Bronchial epithelial cell (primary cell): Measurements from ENCODE around the gene MAP7. TPM values are rescaled to one million over a fixed set of nuclear protein-coding genes. Genes with fewer than 3 reads are reported as not detected.

Experiments
- DNase-seq: peaks from one replicate; pipeline ENCODE4 v3.0.0-alpha.2; 2010; ENCODE audit warnings: low read depth
- FAIRE-seq: peaks from 2 replicates; lab custom pipeline; 2011; peaks lifted over from hg19 to GRCh38; lab: Jason Lieb, UNC
- H3K27me3 ChIP-seq: 2 replicates; pipeline ENCODE4 v1.5.1; 2011; ENCODE audit warnings: low read length; ENCODE audit not compliant: control insufficient read depth, insufficient read depth
- H3K36me3 ChIP-seq: 2 replicates; pipeline ENCODE4 v1.5.1; 2011; ENCODE audit warnings: low read length; ENCODE audit not compliant: control insufficient read depth, insufficient read depth
- H3K4me3 ChIP-seq: 2 replicates; pipeline ENCODE4 v1.5.1; 2011; ENCODE audit warnings: mild to moderate bottlenecking, low read depth, low read length, control low read depth
- total RNA-seq: library from RNA; depleted of rRNA; stranded (reverse); fragments of >200 nt; gene quantifications from 2 replicates; pipeline ENCODE4 v1.2.1, GENCODE V29; 2014
- TF ChIP-seq, protein P1 (sequence below): IDR thresholded peaks from 2 replicates; pipeline ENCODE4 v1.5.1; 2011; ENCODE audit warnings: mild to moderate bottlenecking, moderate library complexity, low read length, control low read depth, inconsistent platforms; ENCODE audit not compliant: insufficient read depth, severe bottlenecking

MAP7 gene
- total RNA-seq, 1 donor from 2014 or later, result 30.8 TPM

DNA sequence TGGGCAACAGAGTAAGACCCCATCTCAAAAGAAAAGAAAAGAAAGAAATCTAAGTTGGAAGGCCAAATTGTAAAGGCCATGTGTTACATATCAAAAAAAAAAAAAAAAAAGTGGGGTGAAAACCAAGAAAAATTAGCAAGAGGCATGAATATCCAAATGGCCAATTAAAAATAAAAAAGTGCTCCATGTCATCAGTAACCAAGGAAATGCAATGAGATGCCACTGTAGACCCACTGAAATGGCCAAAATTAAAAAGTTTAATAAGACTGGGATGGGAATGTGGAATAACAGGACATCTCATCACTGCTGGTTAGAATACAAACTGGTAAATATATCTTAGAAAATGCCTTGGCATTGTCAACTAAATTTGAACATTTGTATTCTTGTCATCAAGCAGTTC is 230.5 kb downstream of the MAP7 start:
- H3K36me3 ChIP-seq, result no peaks in the 10 kb centered on the region
- TF ChIP-seq, protein P1, sequence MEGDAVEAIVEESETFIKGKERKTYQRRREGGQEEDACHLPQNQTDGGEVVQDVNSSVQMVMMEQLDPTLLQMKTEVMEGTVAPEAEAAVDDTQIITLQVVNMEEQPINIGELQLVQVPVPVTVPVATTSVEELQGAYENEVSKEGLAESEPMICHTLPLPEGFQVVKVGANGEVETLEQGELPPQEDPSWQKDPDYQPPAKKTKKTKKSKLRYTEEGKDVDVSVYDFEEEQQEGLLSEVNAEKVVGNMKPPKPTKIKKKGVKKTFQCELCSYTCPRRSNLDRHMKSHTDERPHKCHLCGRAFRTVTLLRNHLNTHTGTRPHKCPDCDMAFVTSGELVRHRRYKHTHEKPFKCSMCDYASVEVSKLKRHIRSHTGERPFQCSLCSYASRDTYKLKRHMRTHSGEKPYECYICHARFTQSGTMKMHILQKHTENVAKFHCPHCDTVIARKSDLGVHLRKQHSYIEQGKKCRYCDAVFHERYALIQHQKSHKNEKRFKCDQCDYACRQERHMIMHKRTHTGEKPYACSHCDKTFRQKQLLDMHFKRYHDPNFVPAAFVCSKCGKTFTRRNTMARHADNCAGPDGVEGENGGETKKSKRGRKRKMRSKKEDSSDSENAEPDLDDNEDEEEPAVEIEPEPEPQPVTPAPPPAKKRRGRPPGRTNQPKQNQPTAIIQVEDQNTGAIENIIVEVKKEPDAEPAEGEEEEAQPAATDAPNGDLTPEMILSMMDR, result no peak

GRCh38 chr6:136318676-136319075 is 231.5 kb downstream of the MAP7 start:
- DNase-seq (no peak), FAIRE-seq (no peak)
- Histone ChIP-seq H3K36me3 (no peaks in the 10 kb centered on the region), H3K27me3 (no peaks in the 10 kb centered on the region), H3K4me3 (no peak overlapping the region)
- TF ChIP-seq, protein P1, result no peak

More for the DNA sequence above, 230.5 kb downstream of the MAP7 start:
- H3K4me3 ChIP-seq, result no peak overlapping the region
- FAIRE-seq (no peak), DNase-seq (no peak)
- no peaks in the 10 kb centered on the region for H3K27me3 ChIP-seq

- no peak for FAIRE-seq
Observed at GRCh38 chr6:136317971-136318370, 232.3 kb downstream of the MAP7 start.

GRCh38 chr6:136317021-136317694 is 233.1 kb downstream of the MAP7 start:
- DNase-seq (peak; percentile 71), FAIRE-seq (no peak)
- Histone ChIP-seq H3K36me3 (no peaks in the 10 kb centered on the region), H3K4me3 (no peak overlapping the region), H3K27me3 (no peaks in the 10 kb centered on the region)
- TF ChIP-seq, protein P1, result peak; percentile 76

More at GRCh38 chr6:136317971-136318370, 232.3 kb downstream of the MAP7 start:
- H3K27me3 ChIP-seq, result no peaks in the 10 kb centered on the region
- H3K36me3 ChIP-seq, result no peaks in the 10 kb centered on the region
- no peak overlapping the region for H3K4me3 ChIP-seq
- no peak for DNase-seq
- TF ChIP-seq, protein P1, result no peak

DNA sequence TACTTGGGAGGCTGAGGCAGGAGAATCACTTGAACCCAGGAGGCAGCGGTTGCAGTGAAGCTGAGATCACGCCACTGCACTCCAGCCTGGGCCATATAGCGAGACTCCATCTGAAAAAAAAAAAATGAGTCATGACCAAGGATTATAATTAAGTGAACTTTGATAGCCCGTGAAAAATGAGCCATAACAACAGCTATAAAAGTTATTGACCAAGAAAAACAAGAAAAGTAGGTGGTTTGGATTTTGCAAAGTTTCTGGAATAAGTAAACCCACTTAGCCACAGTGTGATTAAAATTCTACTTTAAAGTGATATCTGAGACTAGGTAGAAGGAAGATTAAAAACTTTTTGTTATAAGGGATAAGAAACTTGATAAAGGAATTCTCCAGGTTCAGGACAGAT is 234.6 kb downstream of the MAP7 start:
- DNase-seq (no peak), FAIRE-seq (no peak)
- H3K27me3 ChIP-seq, result no peaks in the 10 kb centered on the region
- H3K36me3 ChIP-seq, result no peaks in the 10 kb centered on the region
- no peak overlapping the region for H3K4me3 ChIP-seq
- TF ChIP-seq, protein P1, result no peak

GRCh38 chr6:136312975-136313374 is 237.2 kb downstream of the MAP7 start:
- FAIRE-seq, result no peak

More at GRCh38 chr6:136312975-136313374, 237.2 kb downstream of the MAP7 start:
- TF ChIP-seq, protein P1, result no peak
- DNase-seq, result peak; percentile 78
- no peaks in the 10 kb centered on the region for H3K27me3 ChIP-seq
- H3K4me3 ChIP-seq, result no peak overlapping the region
- no peaks in the 10 kb centered on the region for H3K36me3 ChIP-seq
